HG03025 (cell line): Measurements from ENCODE around the gene CLCN6.

Experiments
- ATAC-seq: cut with Tn5 transposase; IDR thresholded peaks from one replicate; pipeline ENCODE4 v1.9.1; 2021; ENCODE audit warnings: mild to moderate bottlenecking, moderate library complexity; ENCODE audit not compliant: unreplicated experiment, low FRiP score

The CLCN6 gene

GRCh38 chr1:11823366-11824137, 17.6 kb downstream of the CLCN6 start:
- no peak for ATAC-seq

GRCh38 chr1:11825131-11825530, 19.1 kb downstream of the CLCN6 start:
- ATAC-seq = no peak

- no peak for ATAC-seq
These were observed 21.0 kb downstream of the CLCN6 start for GRCh38 chr1:11826946-11827345.

- ATAC-seq = no peak
These were observed 22.5 kb downstream of the CLCN6 start for GRCh38 chr1:11828511-11828910.

GRCh38 chr1:11831945-11832725, 26.1 kb downstream of the CLCN6 start:
- ATAC-seq = no peak

GRCh38 chr1:11833497-11833896, 27.5 kb downstream of the CLCN6 start:
- no peak for ATAC-seq

- no peak for ATAC-seq
These were observed 27.9 kb downstream of the CLCN6 start for GRCh38 chr1:11833900-11834299.

- no peak for ATAC-seq
These were observed 29.6 kb downstream of the CLCN6 start for GRCh38 chr1:11835441-11836225.

GRCh38 chr1:11836955-11837766, 31.2 kb downstream of the CLCN6 start:
- no peak for ATAC-seq

- ATAC-seq = no peak
These were observed 31.9 kb downstream of the CLCN6 start for GRCh38 chr1:11837767-11838348.

GRCh38 chr1:11838349-11839272, 32.6 kb downstream of the CLCN6 start:
- ATAC-seq = no peak

- no peak for ATAC-seq
These were observed 34.0 kb downstream of the CLCN6 start for GRCh38 chr1:11839727-11840705.

GRCh38 chr1:11841245-11842153, 35.5 kb downstream of the CLCN6 start:
- no peak for ATAC-seq

- no peak for ATAC-seq
These were observed 36.4 kb downstream of the CLCN6 start for GRCh38 chr1:11842154-11843041.

GRCh38 chr1:11845641-11846335, 39.8 kb downstream of the CLCN6 start:
- no peak for ATAC-seq
